CD4-positive, alpha-beta T cell (primary cell): ENCODE data around the gene IFFO2. TPM values are rescaled to one million over a fixed set of nuclear protein-coding genes. Genes with fewer than 3 reads are reported as not detected.

Source experiments
- ATAC-seq: fragments of 200-7000 bp; cut with Tn5 transposase; one replicate; pipeline ENCODE4 v1.10.0; 2022; ENCODE audit warnings: mild to moderate bottlenecking; ENCODE audit not compliant: poor library complexity
- CTCF ChIA-PET: fragments of 350-600 bp; sonication (Branson Sonifier 250); formaldehyde crosslinking; loops from one replicate; lab custom pipeline; 2021; ENCODE audit warnings: antibody characterized with exemption, inconsistent platforms; lab: Charles Lee
- POLR2A ChIA-PET: fragments of 350-600 bp; sonication (Branson Sonifier 250); formaldehyde crosslinking; loops from one replicate; lab custom pipeline; 2021; ENCODE audit warnings: antibody characterized with exemption, inconsistent platforms; lab: Charles Lee
- DNase-seq, 14 experiments: peaks; one replicate each; pipeline ENCODE4 v3.0.0-alpha.2; 2013 to 2020; ENCODE audit warnings: mixed read lengths in 2 of 14
- H3K27ac ChIP-seq, 2 donors: one replicate each; pipeline versions ENCODE4 v1.5.1 to v1.7.0; 2013; ENCODE audit warnings: low read length in 2 of 2, low read depth in 1 of 2, mild to moderate bottlenecking in 1 of 2
- H3K27me3 ChIP-seq, 2 experiments: 1 replicate in 1 of 2; 2 replicates in 1 of 2; pipeline versions ENCODE4 v1.6.1 to v1.7.0; 2013; ENCODE audit warnings: low read length in 2 of 2, control low read depth in 1 of 2, mild to moderate bottlenecking in 1 of 2, moderate library complexity in 1 of 2; ENCODE audit not compliant: insufficient read depth in 2 of 2, control insufficient read depth in 1 of 2
- H3K36me3 ChIP-seq: one replicate; pipeline ENCODE4 v1.6.1; 2013; ENCODE audit warnings: low read length, control low read depth; ENCODE audit not compliant: insufficient read depth
- H3K4me1 ChIP-seq: one replicate; pipeline ENCODE4 v1.6.1; 2013; ENCODE audit warnings: low read length, control low read depth; ENCODE audit not compliant: insufficient read depth
- H3K4me3 ChIP-seq: one replicate; pipeline ENCODE4 v1.5.1; 2013; ENCODE audit warnings: mild to moderate bottlenecking, low read length, moderate library complexity
- H3K9me3 ChIP-seq, 2 experiments: 1 replicate in 1 of 2; 2 replicates in 1 of 2; pipeline versions ENCODE4 v1.6.1 to v1.7.0; 2013; ENCODE audit warnings: low read length in 2 of 2, mild to moderate bottlenecking in 2 of 2, control low read depth in 1 of 2, moderate library complexity in 1 of 2; ENCODE audit not compliant: control insufficient read depth in 1 of 2, insufficient read depth in 1 of 2
- H3K27ac Mint-ChIP-seq: one replicate; pipeline ENCODE4 v1.8.0; 2020; ENCODE audit warnings: mixed read lengths
- H3K27me3 Mint-ChIP-seq: one replicate; pipeline ENCODE4 v1.8.0; 2021; ENCODE audit warnings: mixed read lengths
- H3K36me3 Mint-ChIP-seq: one replicate; pipeline ENCODE4 v1.8.0; 2021; ENCODE audit warnings: low read depth, mixed read lengths
- H3K4me1 Mint-ChIP-seq: one replicate; pipeline ENCODE4 v1.8.0; 2021; ENCODE audit warnings: low read depth, mixed read lengths
- H3K4me3 Mint-ChIP-seq: one replicate; pipeline ENCODE4 v1.8.0; 2020; ENCODE audit warnings: mild to moderate bottlenecking, mixed read lengths
- H3K9me3 Mint-ChIP-seq: one replicate; pipeline ENCODE4 v1.8.0; 2020; ENCODE audit warnings: mixed read lengths
- intact Hi-C, 2 experiments: fragments of 100-400 bp; cut with DNase I in 1 of 2; cut with micrococcal nuclease in 1 of 2; formaldehyde crosslinking; loops; one replicate each; pipeline versions ENCODE4 v1.15.1 to v1.9.0; 2023 to 2025; cut with DNase I, micrococcal nuclease
- total RNA-seq, 174 experiments: library from RNA in 2 of 174; stranded (reverse) in 2 of 174; gene quantifications; one replicate each; pipeline ENCODE4 v1.2.3 and lab custom pipeline; 2021 to 2026
- TF ChIP-seq, protein P1 (sequence below): fragments of 200-600 bp; IDR thresholded peaks from one replicate; pipeline ENCODE4 v1.8.0; 2022; ENCODE audit warnings: antibody characterized with exemption, mild to moderate bottlenecking

Gene IFFO2
- total RNA-seq, 2 experiments from 2014 or later: 106 to 112 TPM

DNA sequence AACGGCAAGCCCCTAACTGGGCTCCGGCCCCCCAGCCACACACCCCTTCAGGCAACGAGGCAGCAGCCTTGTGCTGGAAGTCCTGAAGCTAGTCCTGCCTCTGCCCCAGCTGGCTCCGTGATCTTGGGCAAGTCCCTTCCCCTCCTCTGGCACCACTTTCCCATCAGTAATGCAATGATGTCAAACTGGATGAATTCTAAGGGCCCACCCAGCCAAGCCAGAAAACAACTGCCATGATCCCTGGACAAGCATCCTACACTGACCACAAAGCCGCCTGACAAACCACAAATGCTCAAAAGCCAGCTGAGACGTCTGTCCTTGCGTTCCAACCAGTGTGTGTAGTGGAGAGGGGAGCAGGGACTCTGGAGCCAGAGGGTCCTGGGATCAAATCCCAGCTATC lies 26.8 kb downstream of the IFFO2 start:
- peaks cover 4% of the 10 kb centered on the region for H3K36me3 Mint-ChIP-seq

DNA sequence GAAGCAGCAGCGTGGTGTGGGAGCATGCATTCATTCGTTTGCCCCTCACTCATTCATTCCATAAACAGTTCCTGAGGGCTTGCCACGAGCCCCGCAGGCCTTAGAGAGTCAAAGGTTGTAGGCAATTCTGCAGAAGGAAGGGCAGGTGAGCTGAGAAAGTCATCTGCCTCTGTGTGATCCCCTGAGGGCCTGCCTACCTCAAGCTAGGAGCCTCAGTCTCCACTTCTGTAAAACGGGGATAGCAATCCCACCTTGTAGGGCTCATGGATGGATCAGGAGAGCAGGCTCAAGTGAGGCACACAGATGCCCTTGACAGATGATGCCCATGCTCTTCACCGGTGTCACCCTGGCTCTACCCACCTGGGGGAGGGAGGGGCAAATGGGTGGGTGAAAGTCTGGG lies 27.5 kb downstream of the IFFO2 start:
- DNase-seq (no peak), ATAC-seq (no peak)
- Mint-ChIP-seq H3K4me3 (peak overlapping the region; percentile 51), H3K4me1 (peaks cover 87% of the 10 kb centered on the region), H3K27ac (peak overlapping the region; percentile 83), H3K36me3 (peaks cover 4% of the 10 kb centered on the region), H3K9me3 (no peaks in the 10 kb centered on the region), H3K27me3 (no peaks in the 10 kb centered on the region)
- Histone ChIP-seq H3K9me3 (no peaks in the 10 kb centered on the region), H3K4me1 (peaks cover 100% of the 10 kb centered on the region), H3K27me3 (no peaks in the 10 kb centered on the region), H3K4me3 (no peak overlapping the region), H3K36me3 (no peaks in the 10 kb centered on the region), H3K27ac (peak overlapping the region; percentile 87 to 91)
- CTCF ChIA-PET: interaction anchor here (1.7 to 4.7 kb wide), 4 partner anchors 12 to 27 kb away, joined by 6 to 53 read pairs (median 16); partner anchors contain the start of gene IFFO2
- intact Hi-C loops: no loop called here
- TF ChIP-seq, protein P1, sequence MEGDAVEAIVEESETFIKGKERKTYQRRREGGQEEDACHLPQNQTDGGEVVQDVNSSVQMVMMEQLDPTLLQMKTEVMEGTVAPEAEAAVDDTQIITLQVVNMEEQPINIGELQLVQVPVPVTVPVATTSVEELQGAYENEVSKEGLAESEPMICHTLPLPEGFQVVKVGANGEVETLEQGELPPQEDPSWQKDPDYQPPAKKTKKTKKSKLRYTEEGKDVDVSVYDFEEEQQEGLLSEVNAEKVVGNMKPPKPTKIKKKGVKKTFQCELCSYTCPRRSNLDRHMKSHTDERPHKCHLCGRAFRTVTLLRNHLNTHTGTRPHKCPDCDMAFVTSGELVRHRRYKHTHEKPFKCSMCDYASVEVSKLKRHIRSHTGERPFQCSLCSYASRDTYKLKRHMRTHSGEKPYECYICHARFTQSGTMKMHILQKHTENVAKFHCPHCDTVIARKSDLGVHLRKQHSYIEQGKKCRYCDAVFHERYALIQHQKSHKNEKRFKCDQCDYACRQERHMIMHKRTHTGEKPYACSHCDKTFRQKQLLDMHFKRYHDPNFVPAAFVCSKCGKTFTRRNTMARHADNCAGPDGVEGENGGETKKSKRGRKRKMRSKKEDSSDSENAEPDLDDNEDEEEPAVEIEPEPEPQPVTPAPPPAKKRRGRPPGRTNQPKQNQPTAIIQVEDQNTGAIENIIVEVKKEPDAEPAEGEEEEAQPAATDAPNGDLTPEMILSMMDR: no peak
- POLR2A ChIA-PET: interaction anchor here (0.7 to 7.7 kb wide), 4 partner anchors 12 to 28 kb away, joined by 3 to 150 read pairs (median 56); partner anchors contain the start of gene IFFO2

More for the DNA sequence above, 26.8 kb downstream of the IFFO2 start:
- no peaks in the 10 kb centered on the region for H3K27me3 ChIP-seq
- peak overlapping the region; percentile 48 for H3K4me3 Mint-ChIP-seq
- no peaks in the 10 kb centered on the region for H3K27me3 Mint-ChIP-seq
- intact Hi-C loops: no loop called here
- H3K36me3 ChIP-seq: no peaks in the 10 kb centered on the region
- H3K27ac Mint-ChIP-seq: peak overlapping the region; percentile 88
- TF ChIP-seq, protein P1: no peak
- DNase-seq (no peak), ATAC-seq (no peak)
- ChIA-PET POLR2A (interaction anchor here (1.0 to 5.9 kb wide), 4 partner anchors 9 to 27 kb away, joined by 3 to 100 read pairs (median 8); partner anchors contain the start of gene IFFO2), CTCF (interaction anchor here (0.7 to 1.7 kb wide), 4 partner anchors 17 to 43 kb away, joined by 3 to 6 read pairs (median 4); no protein-coding TSS in a partner anchor)
- peaks cover 87% of the 10 kb centered on the region for H3K4me1 Mint-ChIP-seq
- peak overlapping the region in 1 of 2 donors; percentile 87 for H3K27ac ChIP-seq
- no peaks in the 10 kb centered on the region for H3K9me3 ChIP-seq
- no peaks in the 10 kb centered on the region for H3K9me3 Mint-ChIP-seq
- H3K4me1 ChIP-seq: peaks cover 98% of the 10 kb centered on the region
- no peak overlapping the region for H3K4me3 ChIP-seq

DNA sequence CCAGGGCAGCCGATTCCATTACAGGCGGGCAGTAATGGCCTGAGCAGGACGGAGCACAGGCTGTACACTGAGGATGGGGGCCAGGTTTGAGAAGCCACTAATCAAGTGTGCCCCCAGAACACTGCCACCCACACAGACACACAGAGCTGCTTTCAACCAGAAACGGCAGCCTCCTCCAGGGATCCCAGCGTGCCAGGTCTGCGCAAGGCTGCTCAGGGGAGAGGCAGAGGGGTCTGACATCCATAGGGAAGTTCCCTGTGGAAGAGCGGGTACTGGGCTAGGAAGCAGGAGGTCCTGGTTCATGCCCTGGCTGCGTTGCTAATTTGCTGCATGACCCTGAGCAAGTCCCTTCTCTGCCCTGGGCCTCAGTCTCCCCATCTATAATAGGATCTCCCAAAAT lies 28.1 kb downstream of the IFFO2 start:
- Mint-ChIP-seq H3K4me1 (peaks cover 88% of the 10 kb centered on the region), H3K4me3 (peak overlapping the region; percentile 52), H3K27ac (peak overlapping the region; percentile 83), H3K27me3 (no peaks in the 10 kb centered on the region), H3K36me3 (peaks cover 4% of the 10 kb centered on the region), H3K9me3 (no peaks in the 10 kb centered on the region)
- CTCF ChIA-PET: interaction anchor here (1.0 to 4.7 kb wide), 5 partner anchors 13 to 28 kb away, joined by 4 to 53 read pairs (median 12); partner anchors contain the start of gene IFFO2
- Histone ChIP-seq H3K36me3 (no peaks in the 10 kb centered on the region), H3K4me3 (peak overlapping the region; percentile 49), H3K27me3 (no peaks in the 10 kb centered on the region), H3K27ac (peak overlapping the region; percentile 87 to 91), H3K4me1 (peaks cover 100% of the 10 kb centered on the region), H3K9me3 (no peaks in the 10 kb centered on the region)
- TF ChIP-seq, protein P1: no peak
- ATAC-seq: no peak
- POLR2A ChIA-PET: interaction anchor here (0.8 to 7.7 kb wide), 6 partner anchors 10 to 146 kb away, joined by 3 to 150 read pairs (median 32); partner anchors contain the start of gene IFFO2
- DNase-seq: no peak
- intact Hi-C loops: no loop called here
